IMR-90 (cell line): ENCODE measurements around the gene NPAS2. TPM values are rescaled to one million over a fixed set of nuclear protein-coding genes. Genes with fewer than 3 reads are reported as not detected.

Source experiments
- ATAC-seq: fragments of 200-7000 bp; cut with Tn5 transposase; 2 replicates; pipeline ENCODE4 v1.9.1; 2020; ENCODE audit warnings: low read depth, mild to moderate bottlenecking, moderate library complexity
- BruUV-seq: library from RNA; stranded (reverse); fragments of 400-500 nt; replicated peaks from 2 replicates; lab custom pipeline; 2021; lab: Mats Ljungman, UMichigan
- CTCF ChIA-PET: fragments of 300-600 bp; formaldehyde crosslinking; extraction: SDS; loops from one replicate; lab custom pipeline; 2021; ENCODE audit warnings: antibody characterized with exemption; lab: Yijun Ruan, JAX
- POLR2A ChIA-PET: fragments of 300-600 bp; sonication (Branson Sonifier 250); formaldehyde crosslinking; loops from one replicate; lab custom pipeline; 2022; ENCODE audit warnings: antibody characterized with exemption; ENCODE audit not compliant: unreplicated experiment; lab: Charles Lee
- DNase-seq: peaks from one replicate; pipeline ENCODE4 v3.0.0; 2013
- H2AFZ ChIP-seq: replicated peaks from 2 replicates; pipeline ENCODE3; 2013; ENCODE audit warnings: low read length, mild to moderate bottlenecking; ENCODE audit not compliant: poor library complexity
- H2AK5ac ChIP-seq: 2 replicates; pipeline ENCODE4 v1.6.1; 2013; ENCODE audit warnings: low read depth, low read length, inconsistent platforms
- H2AK9ac ChIP-seq: replicated peaks from 2 replicates; pipeline ENCODE3; 2013; ENCODE audit warnings: mild to moderate bottlenecking, low read depth, low read length, moderate library complexity; ENCODE audit not compliant: poor library complexity
- H2BK120ac ChIP-seq: 2 replicates; pipeline ENCODE4 v1.6.1; 2013; ENCODE audit warnings: low read depth, low read length, inconsistent platforms
- H2BK15ac ChIP-seq: 3 replicates; pipeline ENCODE4 v1.6.1; 2013; ENCODE audit warnings: low read depth, low read length, inconsistent platforms
- H2BK20ac ChIP-seq: 2 replicates; pipeline ENCODE4 v1.6.1; 2013; ENCODE audit warnings: low read depth, mild to moderate bottlenecking, inconsistent platforms, low read length, moderate library complexity
- H2BK5ac ChIP-seq: 2 replicates; pipeline ENCODE4 v1.6.1; 2013; ENCODE audit warnings: mild to moderate bottlenecking, low read depth, low read length, inconsistent platforms; ENCODE audit not compliant: poor library complexity, severe bottlenecking
- H3K14ac ChIP-seq: replicated peaks from 2 replicates; pipeline ENCODE4 v1.6.1; 2013; ENCODE audit warnings: low read depth, low read length, inconsistent platforms
- H3K18ac ChIP-seq: 2 replicates; pipeline ENCODE4 v1.6.1; 2013; ENCODE audit warnings: low read depth, low read length, control low read depth
- H3K23ac ChIP-seq: 2 replicates; pipeline ENCODE4 v1.6.1; 2013; ENCODE audit warnings: low read depth, low read length, inconsistent platforms
- H3K27ac ChIP-seq: 2 replicates; pipeline ENCODE4 v1.5.1; 2013; ENCODE audit warnings: mild to moderate bottlenecking, control low read depth, low read length; ENCODE audit not compliant: insufficient read depth
- H3K27me3 ChIP-seq: 2 replicates; pipeline ENCODE4 v1.6.1; 2013; ENCODE audit warnings: low read length; ENCODE audit not compliant: control insufficient read depth, insufficient read depth
- H3K36me3 ChIP-seq: 2 replicates; pipeline ENCODE4 v1.6.1; 2013; ENCODE audit warnings: low read length, mixed read lengths; ENCODE audit not compliant: control insufficient read depth, insufficient read depth
- H3K4ac ChIP-seq: 2 replicates; pipeline ENCODE4 v1.6.1; 2013; ENCODE audit warnings: low read depth, low read length, inconsistent platforms
- H3K4me1 ChIP-seq: 2 replicates; pipeline ENCODE4 v1.6.1; 2013; ENCODE audit warnings: low read length, mixed read lengths; ENCODE audit not compliant: control insufficient read depth, insufficient read depth
- H3K4me2 ChIP-seq: 2 replicates; pipeline ENCODE4 v1.6.1; 2013; ENCODE audit warnings: low read depth, mild to moderate bottlenecking, control low read depth, low read length, moderate library complexity
- H3K4me3 ChIP-seq: 2 replicates; pipeline ENCODE4 v1.5.1; 2013; ENCODE audit warnings: low read depth, mild to moderate bottlenecking, control low read depth, low read length, moderate library complexity; ENCODE audit not compliant: insufficient read depth
- H3K56ac ChIP-seq: 2 replicates; pipeline ENCODE4 v1.6.1; 2013; ENCODE audit warnings: low read length, inconsistent platforms; ENCODE audit not compliant: insufficient read depth; ENCODE audit errors: extremely low read depth
- H3K79me1 ChIP-seq, 2 experiments: 2 replicates each; pipeline ENCODE4 v1.6.1; 2013; ENCODE audit warnings: low read length in 2 of 2, inconsistent platforms in 1 of 2, low read depth in 1 of 2
- H3K9ac ChIP-seq: 2 replicates; pipeline ENCODE4 v1.6.1; 2013; ENCODE audit warnings: low read depth, low read length, control low read depth
- H3K9me1 ChIP-seq: 2 replicates; pipeline ENCODE4 v1.6.1; 2013; ENCODE audit warnings: low read length, inconsistent platforms; ENCODE audit not compliant: insufficient read depth
- H3K9me3 ChIP-seq: 2 replicates; pipeline ENCODE4 v1.6.1; 2013; ENCODE audit warnings: low read length; ENCODE audit not compliant: control insufficient read depth, insufficient read depth
- H4K20me1 ChIP-seq: 2 replicates; pipeline ENCODE4 v1.6.1; 2013; ENCODE audit warnings: low read length, inconsistent platforms; ENCODE audit not compliant: insufficient read depth
- H4K5ac ChIP-seq: 2 replicates; pipeline ENCODE4 v1.6.1; 2013; ENCODE audit warnings: mild to moderate bottlenecking, low read depth, low read length, control low read depth
- H4K8ac ChIP-seq, 2 experiments: 2 replicates each; pipeline ENCODE4 v1.6.1; 2013; ENCODE audit warnings: low read depth in 2 of 2, low read length in 2 of 2, control low read depth in 1 of 2, inconsistent platforms in 1 of 2
- H4K91ac ChIP-seq: 2 replicates; pipeline ENCODE4 v1.6.1; 2013; ENCODE audit warnings: low read depth, low read length, inconsistent platforms; ENCODE audit not compliant: insufficient read depth
- BHLHE40 ChIP-seq: fragments of 150-350 bp; IDR thresholded peaks from 2 replicates; pipeline ENCODE4 v1.6.1; 2016; ENCODE audit warnings: mild to moderate bottlenecking, low read depth, low read length
- CEBPB ChIP-seq: IDR thresholded peaks from 2 replicates; pipeline ENCODE4 v1.6.1; 2012; ENCODE audit warnings: low read depth, low read length, improper control_type of control experiment
- CHD1 ChIP-seq: IDR thresholded peaks from 2 replicates; pipeline ENCODE4 v1.6.1; 2012; ENCODE audit warnings: low read depth, low read length, improper control_type of control experiment
- CTCF ChIP-seq: conservative IDR thresholded peaks from 2 replicates; pipeline ENCODE4 v1.5.1; 2012; ENCODE audit warnings: mild to moderate bottlenecking, low read depth, low read length, improper control_type of control experiment
- ELK1 ChIP-seq: fragments of 150-350 bp; IDR thresholded peaks from 2 replicates; pipeline ENCODE4 v1.6.1; 2016; ENCODE audit warnings: low read depth, mild to moderate bottlenecking, low read length, moderate library complexity, borderline replicate concordance
- FOS ChIP-seq: fragments of 150-350 bp; IDR thresholded peaks from 2 replicates; pipeline ENCODE4 v1.6.1; 2016; ENCODE audit warnings: low read depth, low read length
- MAFK ChIP-seq: IDR thresholded peaks from 2 replicates; pipeline ENCODE4 v1.6.1; 2012; ENCODE audit warnings: low read depth, low read length, improper control_type of control experiment
- MAZ ChIP-seq: IDR thresholded peaks from 2 replicates; pipeline ENCODE4 v1.6.1; 2012; ENCODE audit warnings: low read depth, mild to moderate bottlenecking, low read length, improper control_type of control experiment, moderate library complexity, borderline replicate concordance
- NFE2L2 ChIP-seq: fragments of 150-350 bp; IDR thresholded peaks from 2 replicates; pipeline ENCODE4 v1.6.1; 2016; ENCODE audit warnings: low read depth, mild to moderate bottlenecking, low read length
- POLR2A ChIP-seq: IDR thresholded peaks from 2 replicates; pipeline ENCODE4 v1.6.1; 2012; ENCODE audit warnings: mild to moderate bottlenecking, low read depth, low read length
- RAD21 ChIP-seq: IDR thresholded peaks from 2 replicates; pipeline ENCODE4 v1.6.1; 2012; ENCODE audit warnings: low read length, improper control_type of control experiment
- SMC3 ChIP-seq: fragments of 150-350 bp; IDR thresholded peaks from 2 replicates; pipeline ENCODE4 v1.6.1; 2016; ENCODE audit warnings: low read depth, mild to moderate bottlenecking, antibody characterized with exemption, low read length, moderate library complexity
- USF2 ChIP-seq: fragments of 150-350 bp; IDR thresholded peaks from 2 replicates; pipeline ENCODE4 v1.6.1; 2017; ENCODE audit warnings: mild to moderate bottlenecking, antibody characterized with exemption, low read length, low read depth
- WGBS, 2 experiments: methylation state at CpG; one replicate each; pipeline versions ENCODE4 v1.1.5 to v1.1.7; 2013; ENCODE audit warnings: missing lambda C conversion rate in 2 of 2; ENCODE audit not compliant: insufficient read length in 1 of 2; ENCODE audit errors: extremely low coverage in 2 of 2; 5-methylcytosine and 5-hydroxymethylcytosine counted together
- dilution Hi-C: fragments of 300-500 bp; cut with HindIII; formaldehyde crosslinking; loops from one replicate; pipeline ENCODE4 v1.14.3; 2018; ENCODE audit warnings: low sequenced_read_pairs; ENCODE audit not compliant: unreplicated experiment
- in situ Hi-C: fragments of 300-500 bp; cut with MboI; formaldehyde crosslinking; loops from 3 replicates; pipeline ENCODE4 v1.14.3; 2019; ENCODE audit warnings: low sequenced_read_pairs, inconsistent platforms, mixed read lengths
- intact Hi-C: fragments of 100-400 bp; cut with micrococcal nuclease; formaldehyde crosslinking; loops from 2 replicates; pipeline ENCODE4 v1.10.0; 2022
- polyA plus RNA-seq, 3 experiments: library from polyadenylated mRNA; depleted of rRNA; stranded (reverse); fragments of >200 nt; gene quantifications; 2 replicates each; pipeline ENCODE4 v1.2.3, GENCODE V29; 2012; ENCODE audit warnings: low replicate concordance in 1 of 3
- total RNA-seq: library from RNA; depleted of rRNA; stranded (reverse); fragments of >200 nt; gene quantifications from 2 replicates; pipeline ENCODE4 v1.2.3, GENCODE V29; 2012

Gene NPAS2
- total and polyA plus RNA-seq, 2 of the 4 experiments (the other 2 are of a cell fraction), result 5.2 to 14.8 TPM

- POLR2A ChIA-PET, result no interaction called here
- H2AK5ac ChIP-seq, result no peak overlapping the region
- peaks cover 16% of the 10 kb centered on the region for H3K9me1 ChIP-seq
- 79% methylated on average over 7 of the region's 8 CpGs; no CpG with 5 or more reads in 1 of the 2 experiments for WGBS, 2 experiments
- H4K5ac ChIP-seq, result no peak overlapping the region
- CTCF ChIA-PET, result no interaction called here
- H3K4me3 ChIP-seq, result no peak overlapping the region
- H4K91ac ChIP-seq, result no peak overlapping the region
- TF ChIP-seq CEBPB (no peak), RAD21 (no peak), USF2 (no peak), MAZ (no peak), MAFK (no peak), SMC3 (no peak), CHD1 (no peak), BHLHE40 (no peak), POLR2A (no peak), ELK1 (no peak), FOS (no peak), CTCF (no peak), NFE2L2 (no peak)
- no peaks in the 10 kb centered on the region for H3K9me3 ChIP-seq
- no peak overlapping the region for H3K56ac ChIP-seq
- no TSS peak for BruUV-seq
- peak overlapping the region; percentile 59 for H2AK9ac ChIP-seq
- no peak for DNase-seq
- H4K20me1 ChIP-seq, result no peaks in the 10 kb centered on the region
- no peak overlapping the region for H2BK5ac ChIP-seq
- no peak overlapping the region for H3K27ac ChIP-seq
- in situ Hi-C loops, result no loop called here
- H3K36me3 ChIP-seq, result peaks cover 4% of the 10 kb centered on the region
- dilution Hi-C loops, result no loop called here
- no peak overlapping the region for H3K14ac ChIP-seq
- no peaks in the 10 kb centered on the region for H3K79me1 ChIP-seq
- no peak overlapping the region for H2BK20ac ChIP-seq
- intact Hi-C loops, result no loop called here
- H4K8ac ChIP-seq, result no peak overlapping the region
- H2BK15ac ChIP-seq, result no peak overlapping the region
- ATAC-seq, result no peak
- H3K4me1 ChIP-seq, result peaks cover 4% of the 10 kb centered on the region; the same call in 1 of the 2 replicates
- no peak overlapping the region for H3K9ac ChIP-seq
- H3K23ac ChIP-seq, result no peak overlapping the region
- H3K4ac ChIP-seq, result no peak overlapping the region
- H3K27me3 ChIP-seq, result no peaks in the 10 kb centered on the region
- H3K18ac ChIP-seq, result no peak overlapping the region
- no peak overlapping the region for H3K4me2 ChIP-seq
- H2AFZ ChIP-seq, result peak overlapping the region; percentile 37
- H2BK120ac ChIP-seq, result no peak overlapping the region
Measured at GRCh38 chr2:100945930-100946607, 126.1 kb downstream of the NPAS2 start.
